Stimulated activated CD8-positive, alpha-beta memory T cell treated with anti-CD3 and anti-CD28 coated beads, Interleukin-12 subunit alpha, Interleukin-12 subunit beta, amount 100 ng/mL, for 24 hours (primary cell): ENCODE data around the gene POU6F1.

Experiments
- DNase-seq: peaks from one replicate; pipeline ENCODE4 v3.0.0-alpha.2; 2020; ENCODE audit errors: extremely low read depth

The POU6F1 gene

DNA sequence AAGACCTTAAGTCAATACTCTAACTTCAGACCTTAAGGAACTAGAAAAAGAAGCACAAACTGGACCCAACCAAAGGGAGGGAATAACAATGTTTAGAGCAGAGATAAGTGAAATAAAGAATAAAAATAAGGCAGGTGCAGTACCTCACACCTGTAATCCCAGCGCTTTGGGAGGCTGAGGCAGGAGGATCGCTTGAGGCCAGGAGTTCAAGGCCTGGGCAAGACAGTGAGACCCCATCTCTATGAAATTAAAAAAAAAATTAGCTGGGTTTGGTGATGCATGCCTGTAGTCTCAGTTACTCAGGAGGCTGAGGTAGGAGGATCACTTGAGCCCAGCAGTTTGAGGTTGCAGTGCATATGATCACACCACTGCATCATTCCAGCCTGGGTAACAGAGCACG, 54.1 kb downstream of the POU6F1 start:
- no peak for DNase-seq

DNA sequence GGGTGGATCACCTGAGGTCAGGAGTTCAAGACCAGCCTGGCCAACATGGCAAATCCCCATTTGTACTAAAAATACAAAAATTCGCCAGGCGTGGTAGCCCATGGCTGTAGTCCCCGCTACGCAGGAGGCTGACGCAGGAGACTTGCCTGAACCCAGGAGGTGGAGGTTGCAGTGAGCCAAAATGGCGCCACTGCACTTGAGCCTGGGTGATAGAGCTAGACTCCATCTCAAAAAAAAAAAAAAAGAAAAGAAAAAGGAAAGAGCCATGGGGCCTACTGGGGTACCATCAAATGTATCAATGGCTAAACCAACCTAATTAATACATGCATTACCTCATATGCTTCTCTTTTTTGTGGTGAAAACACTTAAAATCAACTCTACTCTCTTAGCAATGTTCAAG, 55.6 kb downstream of the POU6F1 start:
- DNase-seq = no peak

DNA sequence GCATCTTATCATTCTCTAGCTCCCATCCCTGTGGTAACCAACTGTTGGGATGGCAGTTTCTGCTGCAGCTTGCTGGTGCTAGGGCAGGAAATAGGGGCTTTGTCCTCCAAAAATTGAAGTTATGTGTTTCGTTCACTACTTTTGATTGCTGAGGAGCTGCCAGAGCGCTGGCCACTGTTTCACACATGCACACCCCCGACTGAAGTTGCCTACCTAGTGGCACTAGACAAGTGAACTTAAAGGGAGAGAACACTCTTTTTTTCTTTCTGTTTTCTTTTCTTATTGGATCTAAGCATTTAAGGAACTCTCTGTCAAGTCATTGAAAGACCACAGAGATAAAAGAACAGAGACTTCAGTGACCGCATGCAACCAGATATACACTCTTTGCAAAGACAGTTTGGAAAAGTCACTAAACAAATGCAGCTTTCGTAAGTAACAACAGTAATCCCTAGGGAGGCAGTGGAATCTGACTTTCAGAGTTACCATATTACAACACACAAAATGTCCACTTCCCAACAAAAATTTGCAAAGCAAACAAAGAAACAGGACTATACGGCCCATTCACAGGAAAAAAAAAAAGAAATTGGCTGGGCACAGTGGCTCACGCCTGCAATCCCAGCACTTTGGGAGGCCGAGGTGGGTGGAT, 56.9 kb downstream of the POU6F1 start:
- no peak for DNase-seq

DNA sequence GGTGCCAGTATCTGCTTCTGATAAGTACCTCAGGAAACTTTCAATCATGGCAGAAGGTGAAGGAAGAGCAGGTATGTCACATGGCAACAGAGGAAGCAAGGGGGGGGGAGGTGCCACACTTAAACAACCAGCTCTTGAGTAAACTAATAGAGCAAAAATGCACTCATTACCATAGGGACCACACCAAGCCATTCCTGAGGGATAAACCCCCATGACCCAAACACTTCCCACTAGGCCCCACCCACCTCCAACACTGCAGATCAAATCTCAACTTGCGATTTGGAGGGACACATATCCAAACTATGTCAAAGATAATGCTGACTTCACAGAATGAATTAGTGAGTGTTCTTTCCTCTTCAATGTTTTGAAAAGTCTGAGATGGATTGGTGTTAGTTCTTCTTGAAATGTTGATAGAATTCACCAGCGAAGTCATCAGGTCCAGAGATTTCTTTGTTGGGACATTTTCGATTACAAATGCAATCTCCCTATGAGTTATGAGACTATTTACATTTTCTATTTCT, 61.6 kb downstream of the POU6F1 start:
- no peak for DNase-seq

DNA sequence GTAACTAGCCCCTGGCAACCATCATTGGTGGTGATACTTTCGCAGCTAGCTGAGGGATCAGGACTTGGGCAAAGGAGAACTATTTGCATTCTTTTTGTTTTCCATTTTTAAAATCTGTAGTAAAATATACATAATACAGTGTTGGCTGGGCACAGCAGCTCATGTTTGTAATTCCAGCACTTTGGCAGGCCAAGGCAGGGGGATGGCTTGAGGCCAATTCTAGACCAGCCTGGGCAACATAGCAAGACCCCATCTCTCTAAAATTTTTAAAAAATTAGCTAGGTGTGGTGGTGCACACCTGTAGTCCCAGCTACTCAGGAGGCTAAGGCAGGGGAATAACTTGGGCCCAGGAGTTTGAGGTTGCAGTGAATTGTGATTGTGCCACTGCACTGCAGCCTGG, 64.9 kb downstream of the POU6F1 start:
- no peak for DNase-seq

DNA sequence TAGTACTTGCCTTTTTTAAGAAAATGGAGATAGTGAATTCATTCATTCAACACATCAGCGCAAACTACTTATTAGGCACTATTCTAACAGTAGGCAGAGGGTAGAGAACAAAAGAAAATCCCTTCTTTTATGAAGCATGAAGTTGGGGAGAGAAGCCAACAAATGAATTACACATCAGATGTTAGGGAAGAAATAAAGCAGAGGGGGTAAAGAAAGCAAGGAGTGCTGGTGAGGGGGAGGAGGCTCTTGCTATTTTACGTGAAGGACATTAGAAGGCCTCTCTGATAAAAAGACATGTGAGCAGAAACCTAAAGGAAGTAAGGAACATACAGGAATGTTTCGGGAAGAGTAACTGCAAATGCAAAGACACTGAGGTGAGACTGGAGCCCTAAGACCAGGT, 67.1 kb downstream of the POU6F1 start:
- no peak for DNase-seq

DNA sequence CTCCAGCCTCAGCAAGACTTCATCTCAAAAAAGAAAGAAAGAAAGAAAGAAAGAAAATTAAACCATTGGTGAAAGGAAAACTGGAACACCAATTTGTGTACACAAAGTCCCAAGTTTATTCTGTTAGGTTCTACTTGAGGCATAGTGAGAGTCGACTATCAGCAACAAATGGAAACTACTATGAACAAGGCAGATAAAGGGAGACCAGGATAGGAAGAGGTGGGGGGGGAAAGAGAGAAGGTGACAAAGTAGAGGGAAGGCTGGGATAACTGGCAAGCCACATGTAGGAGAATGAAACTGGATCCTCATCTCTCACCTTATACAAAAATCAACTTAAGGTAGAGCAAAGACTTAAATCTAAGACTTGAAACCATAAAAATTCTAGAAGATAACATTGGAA, 70.6 kb downstream of the POU6F1 start:
- no peak for DNase-seq

DNA sequence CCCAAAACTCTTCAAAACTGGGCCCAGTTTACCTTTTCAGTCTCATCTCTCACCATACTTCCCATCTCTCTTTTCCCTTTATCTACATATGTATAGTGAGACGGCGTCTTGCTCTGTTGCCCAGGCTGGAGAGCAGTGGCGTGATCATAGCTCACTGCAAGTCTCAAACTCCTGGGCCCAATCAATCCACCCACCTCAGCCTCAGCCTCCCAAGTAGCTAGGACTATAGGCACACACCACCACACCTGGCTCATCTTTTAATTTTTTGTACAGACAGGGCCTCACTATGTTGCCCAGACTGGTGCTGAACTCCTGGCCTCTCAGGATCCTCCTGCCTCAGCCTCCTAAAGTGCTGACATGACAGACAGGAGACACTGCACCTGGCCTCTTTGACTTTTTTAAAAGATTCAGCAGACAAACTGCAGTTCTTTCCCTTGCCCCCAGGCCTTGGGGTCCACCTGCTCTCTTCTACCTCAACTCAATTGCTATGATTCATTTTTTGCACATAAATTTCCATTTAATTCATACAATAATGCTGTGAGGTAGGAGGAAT, 78.5 kb downstream of the POU6F1 start:
- no peak for DNase-seq
